Tibial nerve (tissue), 4 donors: ENCODE results near the gene FANCI.

Experiments used
- CTCF ChIP-seq, 5 experiments: fragments of 200-600 bp in 3 of 5; fragments of 450-650 bp in 2 of 5; sonication (generic) in 3 of 5; IDR thresholded peaks; one replicate each; pipeline ENCODE4 v1.5.1; 2016 to 2019; ENCODE audit warnings: antibody characterized with exemption in 5 of 5, mild to moderate bottlenecking in 3 of 5, moderate library complexity in 2 of 5
- EP300 ChIP-seq, 2 donors: sonication (generic); formaldehyde crosslinking; IDR thresholded peaks; one replicate each; pipeline ENCODE4 v1.6.1; 2017; ENCODE audit warnings: antibody characterized with exemption in 2 of 2, mild to moderate bottlenecking in 1 of 2

GRCh38 chr15:89244574-89244903 lies 760 bp downstream of the FANCI start:
- TF ChIP-seq EP300 (IDR thresholded peaks at IDR 0.05), result no peak
- TF ChIP-seq CTCF (IDR thresholded peaks at IDR 0.05), result no peak
